Embryonic facial prominence (tissue), 1 donor: ENCODE results near the gene FAM181A.

Experiments
- DNase-seq: peaks from one replicate; pipeline ENCODE4 v3.0.0-alpha.2; 2016; ENCODE audit errors: extremely low spot score

Gene FAM181A

GRCh38 chr14:93950948-93951634 is 23.9 kb downstream of the FAM181A start:
- no peak for DNase-seq

- no peak for DNase-seq
Measured at GRCh38 chr14:93951635-93952540, 24.7 kb downstream of the FAM181A start.

GRCh38 chr14:93952829-93953228 is 25.7 kb downstream of the FAM181A start:
- DNase-seq = no peak

GRCh38 chr14:93953263-93953662 is 26.1 kb downstream of the FAM181A start:
- no peak for DNase-seq

GRCh38 chr14:93953739-93954515 is 26.8 kb downstream of the FAM181A start:
- no peak for DNase-seq

GRCh38 chr14:93954516-93954830 is 27.3 kb downstream of the FAM181A start:
- no peak for DNase-seq

GRCh38 chr14:93954900-93955849 is 28.0 kb downstream of the FAM181A start:
- DNase-seq = no peak

GRCh38 chr14:93955850-93956481 is 28.8 kb downstream of the FAM181A start:
- no peak for DNase-seq

GRCh38 chr14:93956514-93957332 is 29.6 kb downstream of the FAM181A start:
- DNase-seq = no peak

- no peak for DNase-seq
Measured at GRCh38 chr14:93957333-93957710, 30.2 kb downstream of the FAM181A start.

- DNase-seq = no peak
Measured at GRCh38 chr14:93957751-93958566, 30.8 kb downstream of the FAM181A start.

GRCh38 chr14:93958567-93959238 is 31.6 kb downstream of the FAM181A start:
- DNase-seq = no peak

- DNase-seq = no peak
Measured at GRCh38 chr14:93959239-93960107, 32.3 kb downstream of the FAM181A start.

GRCh38 chr14:93960108-93960475 is 32.9 kb downstream of the FAM181A start:
- no peak for DNase-seq

GRCh38 chr14:93960774-93961438 is 33.8 kb downstream of the FAM181A start:
- DNase-seq = no peak

GRCh38 chr14:93961620-93962019 is 34.5 kb downstream of the FAM181A start:
- no peak for DNase-seq
